A549 (cell line): ENCODE measurements around the gene FGD5.

ENCODE experiments used
- CTCF ChIP-seq: fragments of >200 bp; sonication (Bioruptor Twin); formaldehyde crosslinking; IDR thresholded peaks from 3 replicates; pipeline ENCODE4 v1.5.1; 2016
- EP300 ChIP-seq, 2 experiments: fragments of >200 bp; sonication (Bioruptor Twin); formaldehyde crosslinking; IDR thresholded peaks; 2 replicates in 1 of 2; 3 replicates in 1 of 2; pipeline ENCODE4 v1.6.1; 2016 to 2017
- NR3C1 ChIP-seq: fragments of >200 bp; sonication (Bioruptor Twin); formaldehyde crosslinking; IDR thresholded peaks from 3 replicates; pipeline ENCODE4 v1.6.1; 2017
- TF ChIP-seq, protein P1 (sequence below): IDR thresholded peaks from 2 replicates; pipeline ENCODE4 v1.6.1; 2012; ENCODE audit warnings: low read depth, borderline replicate concordance

DNA sequence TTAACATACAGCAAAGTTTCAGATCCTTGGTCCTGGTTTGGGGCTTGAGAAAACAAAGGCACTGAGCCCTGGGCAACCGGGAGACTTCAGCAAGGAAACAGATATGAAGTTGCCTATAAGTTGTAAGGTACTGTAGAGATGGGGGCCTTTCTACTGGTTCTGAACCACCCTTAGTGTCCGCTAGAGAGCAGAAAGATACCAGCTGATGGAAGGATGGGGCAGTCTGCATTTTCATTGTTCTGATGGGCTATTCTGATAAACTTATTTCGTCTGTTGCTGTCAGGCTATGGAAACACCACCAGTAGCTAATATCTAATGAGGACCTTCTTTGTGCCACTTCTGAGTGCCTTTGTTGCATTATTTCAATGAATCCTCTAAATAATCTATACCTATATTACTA is 38.7 kb downstream of the FGD5 start:
- TF ChIP-seq EP300 (IDR thresholded peaks at IDR 0.05) (no peak), CTCF (no peak), NR3C1 (no peak)
- TF ChIP-seq, protein P1, sequence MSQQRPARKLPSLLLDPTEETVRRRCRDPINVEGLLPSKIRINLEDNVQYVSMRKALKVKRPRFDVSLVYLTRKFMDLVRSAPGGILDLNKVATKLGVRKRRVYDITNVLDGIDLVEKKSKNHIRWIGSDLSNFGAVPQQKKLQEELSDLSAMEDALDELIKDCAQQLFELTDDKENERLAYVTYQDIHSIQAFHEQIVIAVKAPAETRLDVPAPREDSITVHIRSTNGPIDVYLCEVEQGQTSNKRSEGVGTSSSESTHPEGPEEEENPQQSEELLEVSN: no peak
